Renal cortex interstitium (tissue), 11 donors: ENCODE results near the gene CSNK1D. TPM values are rescaled to one million over a fixed set of nuclear protein-coding genes. Genes with fewer than 3 reads are reported as not detected.
"Not testable (repeated sequence)": the region's sequence is repeated elsewhere in the genome, so short reads cannot be mapped to it uniquely, and the experiment has no call there.

ENCODE experiments used
- DNase-seq, 11 donors: peaks; one replicate each; pipeline ENCODE4 v3.0.0-alpha.2; 2013; ENCODE audit warnings: low read depth in 9 of 11, low spot score in 4 of 11; ENCODE audit errors: extremely low read depth in 1 of 11
- polyA plus RNA-seq, 3 donors: library from polyadenylated mRNA; unstranded; fragments of 120-200 nt; gene quantifications; one replicate each; pipeline ENCODE4 v1.2.1, GENCODE V29; 2013; ENCODE audit not compliant: insufficient read length in 3 of 3

The CSNK1D gene
- polyA plus RNA-seq, 3 donors: 116 to 137 (median 127) TPM

DNA sequence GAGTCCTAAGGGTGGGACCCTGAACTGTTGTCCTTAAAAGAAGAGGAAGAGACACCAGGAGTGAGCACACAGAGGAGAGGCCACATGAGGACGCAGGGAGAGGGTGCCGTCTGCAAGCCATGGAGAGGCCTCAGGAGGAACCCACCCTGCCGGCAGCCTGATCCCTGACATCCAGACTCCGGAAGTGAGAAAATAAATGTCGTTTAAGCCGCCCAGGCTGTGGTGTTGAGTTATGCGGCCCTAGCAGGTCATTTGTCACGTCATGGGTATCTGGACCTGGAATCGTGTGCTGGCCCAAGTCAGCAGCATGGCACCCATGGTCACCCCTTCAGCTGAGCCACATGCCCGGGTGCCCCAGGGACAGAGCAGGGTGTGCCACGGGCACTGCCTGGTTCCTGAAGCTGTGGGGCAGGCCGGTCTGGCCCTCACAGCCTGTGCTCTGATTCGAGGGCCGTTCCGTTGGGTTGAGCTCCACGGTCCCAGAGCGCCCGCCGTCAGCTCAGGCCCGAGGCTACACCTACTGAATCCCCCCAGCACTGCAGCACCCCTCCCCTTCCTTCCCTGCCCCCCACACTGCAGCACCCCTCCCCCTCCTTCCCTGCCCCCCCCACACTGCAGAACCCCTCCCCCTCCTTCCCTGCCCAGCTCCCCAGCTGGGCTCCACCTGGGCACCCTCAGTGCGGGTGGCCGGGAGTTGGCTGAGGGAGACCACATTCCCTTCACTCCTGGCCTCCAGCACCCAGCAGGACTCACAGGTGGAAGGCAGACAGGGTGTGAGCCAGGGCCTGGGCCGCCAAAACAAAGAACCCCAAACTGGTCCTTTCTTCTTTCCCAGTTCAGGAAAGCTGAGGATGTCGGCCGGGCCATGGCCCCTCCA, 58.2 kb downstream of the CSNK1D start:
- no peak for DNase-seq

DNA sequence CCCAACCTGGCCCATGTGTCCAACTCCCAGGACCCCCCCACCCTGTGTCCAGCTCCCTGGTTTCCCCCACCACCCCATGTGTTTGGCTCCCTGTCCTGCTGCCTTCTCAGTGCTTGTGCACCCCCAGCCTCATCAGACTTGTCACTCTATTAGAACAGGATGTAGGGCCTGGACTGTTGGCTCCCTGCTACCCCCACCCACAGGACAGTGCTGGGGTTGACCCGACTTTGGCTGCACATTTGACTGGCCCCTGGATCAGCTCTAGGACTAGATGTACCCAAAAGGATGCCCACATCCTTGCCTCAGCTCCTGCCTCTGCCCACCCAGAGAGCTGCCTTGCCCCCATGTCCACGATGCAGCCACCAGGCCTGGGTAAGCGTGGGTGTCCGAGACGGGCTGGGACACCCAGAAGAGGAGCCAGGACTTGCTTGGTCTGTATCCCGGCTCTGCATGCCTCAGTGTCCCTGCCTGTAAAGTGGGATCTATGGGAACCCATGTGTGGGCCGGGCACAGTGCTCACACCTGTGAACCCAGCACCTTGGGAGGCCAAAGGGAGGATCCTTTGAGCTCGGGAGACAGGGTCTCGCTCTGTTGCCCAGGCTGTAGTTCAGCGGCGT, 59.4 kb downstream of the CSNK1D start:
- no peak for DNase-seq

DNA sequence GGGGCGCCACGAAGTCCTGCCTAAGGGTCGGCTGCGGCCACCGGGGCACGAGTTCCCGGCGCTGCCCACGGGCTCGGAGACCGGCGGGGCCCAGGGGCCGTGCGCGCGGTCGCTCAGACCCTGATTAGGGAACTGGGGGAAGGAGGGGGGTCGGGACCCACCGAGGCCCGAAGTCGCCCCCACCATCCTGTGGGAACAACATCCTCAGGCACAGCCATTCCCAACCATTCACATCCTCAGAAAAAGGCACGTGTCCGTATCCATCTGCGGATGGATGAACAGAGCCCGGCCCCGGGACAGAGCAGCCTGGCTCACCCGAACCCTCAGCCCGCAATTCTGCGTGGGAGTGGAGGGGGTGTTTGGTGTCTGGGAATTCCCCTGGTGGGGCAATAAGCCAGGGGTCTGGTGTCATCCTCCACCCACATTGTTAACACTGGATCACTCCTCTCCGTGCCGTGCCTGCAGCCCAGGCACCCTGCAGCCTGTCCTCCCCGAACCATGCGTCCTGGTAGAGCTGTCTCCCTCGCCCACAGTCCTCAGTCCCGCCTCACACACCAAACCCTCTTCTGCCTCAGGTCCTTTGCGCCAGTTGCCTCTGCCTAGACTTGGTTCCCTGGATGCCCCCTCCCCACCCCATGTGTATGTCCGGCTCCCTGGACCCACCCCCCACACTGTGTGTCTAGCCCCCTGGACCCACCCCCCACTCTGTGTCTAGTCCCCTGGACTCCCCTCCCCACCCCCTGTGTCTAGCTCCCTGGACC, 60.1 kb downstream of the CSNK1D start:
- peak in 2 of 11 donors; percentile 51 to 54 for DNase-seq

DNA sequence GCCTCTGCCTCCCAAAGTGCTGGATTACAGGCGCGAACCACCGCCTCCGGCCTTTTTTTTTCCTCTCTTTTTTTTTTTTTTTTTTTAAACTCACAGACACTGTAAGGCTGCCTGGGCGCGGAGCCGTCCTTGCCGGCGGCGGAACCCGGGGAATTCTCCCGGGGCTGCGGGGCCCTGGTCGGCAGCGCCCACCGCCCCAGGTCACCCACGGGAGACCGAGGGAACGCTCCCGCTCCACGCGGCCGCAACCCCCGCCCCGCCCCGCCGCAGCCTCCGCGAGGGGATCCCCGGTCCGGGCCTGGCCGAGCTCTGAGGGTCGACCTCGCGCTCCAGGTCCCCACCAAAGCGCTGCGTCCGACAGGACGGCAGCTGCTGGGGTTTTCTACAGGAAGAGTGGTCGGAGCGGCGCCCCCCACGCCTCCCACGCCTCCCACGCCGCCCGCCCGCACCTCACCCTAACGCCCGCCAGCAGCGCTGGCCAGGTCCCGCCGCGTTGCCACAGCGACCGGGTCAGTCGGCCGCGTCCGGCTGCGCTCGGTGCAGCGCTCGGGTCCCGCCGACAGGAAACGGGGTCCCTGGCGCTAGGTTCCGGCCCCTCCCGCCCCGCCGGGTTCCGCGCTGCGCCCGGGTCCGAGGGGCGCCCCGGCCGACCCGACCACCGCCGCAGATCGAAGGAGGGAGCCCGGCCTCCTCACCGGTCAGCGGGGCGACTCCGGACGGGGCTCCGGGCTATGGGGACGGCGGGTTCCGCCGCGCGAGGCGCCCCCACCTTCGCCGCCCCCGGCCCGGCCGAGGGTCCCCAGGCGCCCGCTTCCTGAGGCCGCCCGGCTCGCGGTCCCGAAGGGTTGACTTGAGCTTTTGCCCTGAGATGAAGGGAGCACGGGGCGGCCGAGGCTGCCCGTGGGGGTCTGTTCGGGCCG, 60.9 kb downstream of the CSNK1D start, which contains the start of gene CCDC57:
Gene CCDC57 (minus strand): TSS at position 512 of the 920 bp plus-strand sequence. CDS start 10,898 bp downstream, outside the sequence.
- DNase-seq: peak in 5 of 11 donors; percentile 63 to 79 (median 75)

DNA sequence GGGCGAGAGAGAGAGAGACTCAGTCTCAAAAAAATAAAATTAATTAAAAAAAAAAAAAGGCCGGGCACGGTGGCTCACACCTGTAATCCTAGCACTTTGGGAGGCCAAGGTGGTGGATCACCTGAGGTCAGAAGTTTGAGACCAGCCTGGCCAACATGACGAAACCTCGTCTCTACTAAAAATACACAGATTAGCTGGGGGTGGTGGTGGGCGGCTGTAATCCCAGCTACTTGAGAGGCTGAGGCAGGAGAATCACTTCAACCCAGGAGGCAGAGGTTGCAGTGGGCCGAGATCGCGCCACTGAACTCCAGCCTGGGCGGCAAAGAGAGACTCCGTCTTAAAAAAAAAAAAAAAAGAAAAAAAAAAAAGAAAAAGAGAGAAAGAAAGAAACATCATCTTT, 62.8 kb downstream of the CSNK1D start:
- DNase-seq: not testable (repeated sequence)

DNA sequence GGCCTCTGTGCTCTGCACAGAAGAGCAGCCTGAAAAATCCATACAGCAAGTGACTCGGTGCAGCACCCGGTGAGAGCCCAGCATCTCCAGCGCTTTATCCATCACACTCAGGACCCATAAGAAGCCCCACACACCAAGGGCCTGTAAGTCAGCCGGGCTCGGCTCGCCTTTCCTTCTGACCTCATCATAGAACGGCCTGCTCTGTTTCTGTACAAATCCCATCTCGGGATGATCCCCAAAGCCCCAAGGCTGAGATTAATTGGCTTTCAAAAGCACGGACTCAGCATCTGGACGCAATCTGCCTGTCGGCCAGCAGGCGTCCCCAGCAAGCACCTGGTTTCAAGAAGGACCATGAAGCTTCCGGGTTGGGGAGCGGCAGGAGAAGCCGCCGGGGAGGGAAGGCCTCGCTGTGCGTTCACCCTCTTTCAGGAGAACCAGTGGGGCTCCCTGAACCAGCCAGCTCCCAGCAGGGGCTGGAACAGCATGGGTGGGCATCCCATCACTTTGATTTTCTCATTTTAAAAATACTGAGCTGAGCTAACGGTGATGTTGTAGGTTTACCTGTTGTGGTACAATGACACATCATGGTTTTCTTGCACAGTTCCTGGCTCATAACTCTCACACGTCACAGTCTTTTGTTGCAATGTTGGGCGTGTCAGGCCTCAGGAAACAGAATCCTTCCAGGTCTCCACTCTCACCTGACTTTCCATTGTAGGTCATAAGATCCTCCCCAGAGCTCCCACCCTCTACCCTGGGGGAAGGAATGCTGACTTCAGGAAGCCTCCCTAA, 67.6 kb downstream of the CSNK1D start:
- peak in 5 of 11 donors; percentile 44 to 59 (median 57) for DNase-seq

DNA sequence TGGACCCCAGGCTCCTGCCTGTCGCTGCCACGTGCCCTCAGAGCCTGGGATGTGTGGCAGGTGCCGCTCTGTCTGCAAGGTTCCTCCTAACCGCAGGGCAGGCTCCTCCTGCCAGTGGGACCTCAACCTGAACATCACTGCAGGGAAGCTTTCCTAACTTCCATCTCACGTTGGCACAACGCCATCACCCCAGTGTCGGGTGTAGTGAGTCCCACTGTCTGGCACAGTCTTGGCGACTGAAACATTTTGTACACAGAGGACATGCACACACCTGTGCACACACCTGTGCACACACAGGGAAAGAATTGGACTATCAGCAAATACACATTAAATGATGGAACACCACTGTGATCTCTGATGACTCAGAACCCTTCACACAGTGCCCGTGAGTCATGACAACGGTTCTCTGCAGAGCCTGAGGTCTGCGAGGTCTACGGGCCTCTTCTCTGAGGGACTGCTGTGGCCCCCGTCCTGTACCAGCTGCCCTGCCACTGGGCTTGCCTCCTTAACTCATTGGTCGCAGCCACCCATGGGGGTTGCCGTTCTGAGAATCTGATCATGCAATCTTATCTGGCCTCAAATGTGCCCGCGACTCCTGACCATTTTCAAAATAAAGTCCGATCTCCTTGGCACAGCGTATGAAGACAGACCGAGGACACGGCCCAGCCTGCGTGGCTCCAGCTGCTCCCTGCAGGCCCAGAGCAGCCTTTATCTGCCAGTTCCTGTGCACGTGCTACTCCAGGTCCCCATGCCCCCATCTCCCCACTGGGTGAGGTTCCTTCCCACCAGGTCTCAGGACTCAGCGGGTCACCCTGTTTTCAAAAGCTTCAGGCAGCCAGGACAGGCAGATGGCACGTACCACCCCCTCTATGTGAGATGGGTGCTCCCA, 68.4 kb downstream of the CSNK1D start:
- DNase-seq: no peak

DNA sequence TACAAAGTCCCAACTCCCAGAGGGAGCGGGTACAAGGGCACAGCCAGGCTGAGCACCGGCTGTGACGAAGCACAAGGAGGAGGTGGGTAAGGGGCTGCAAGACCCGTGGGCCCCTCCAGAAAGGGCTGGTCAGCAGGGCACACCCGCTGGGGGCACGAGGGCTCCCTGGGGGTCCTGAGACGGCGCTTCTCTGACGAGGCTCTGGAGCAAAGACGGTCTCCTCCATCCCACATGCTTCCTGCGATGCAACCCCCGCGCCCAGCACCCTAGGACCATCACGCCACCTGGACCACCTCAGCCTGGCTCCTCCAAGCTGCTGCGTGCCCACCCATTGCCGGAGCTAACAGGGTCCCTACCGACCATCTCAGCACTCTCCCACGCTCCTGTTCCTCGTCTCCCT, 69.6 kb downstream of the CSNK1D start:
- no peak for DNase-seq

DNA sequence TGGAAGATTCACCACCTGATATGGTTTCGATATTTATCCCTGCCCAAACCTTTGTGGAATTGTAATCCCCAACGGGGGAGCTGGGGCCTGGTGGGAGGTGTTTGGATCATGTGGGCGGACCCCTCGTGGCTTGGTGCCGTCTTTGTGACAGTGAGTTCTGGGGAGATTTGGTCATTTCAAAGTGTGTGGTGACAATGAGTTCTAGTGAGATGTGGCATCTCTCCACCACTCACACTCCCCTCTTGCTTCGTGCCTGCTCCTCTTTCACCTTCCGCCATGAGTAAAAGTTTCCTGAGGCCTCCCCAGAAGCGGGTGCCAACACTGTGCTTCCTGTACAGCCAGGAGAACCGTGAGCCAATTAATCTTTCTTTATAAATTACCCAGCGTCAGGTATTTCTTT, 70.5 kb downstream of the CSNK1D start:
- no peak for DNase-seq

DNA sequence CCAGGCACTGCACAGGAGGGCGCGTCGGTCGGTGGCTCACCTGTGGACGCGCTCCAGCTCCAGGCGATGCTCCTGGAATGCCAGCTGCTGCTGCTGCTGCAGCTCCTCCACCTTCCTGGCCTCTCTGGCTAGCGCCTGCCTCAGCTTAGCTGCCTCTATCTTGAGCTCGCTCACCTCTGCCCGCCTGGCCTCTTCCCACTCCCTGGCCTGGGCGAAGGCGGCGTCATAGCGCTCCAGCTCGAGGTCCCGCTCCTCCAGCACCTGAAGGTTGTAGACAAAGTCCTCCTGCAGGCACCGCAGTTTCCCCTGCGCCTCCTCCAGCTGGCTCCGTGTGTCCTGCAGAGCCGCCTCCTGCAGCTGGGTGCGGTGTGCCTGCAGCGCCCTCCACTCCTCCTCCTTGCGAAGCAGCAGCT, 72.0 kb downstream of the CSNK1D start:
- no peak for DNase-seq

DNA sequence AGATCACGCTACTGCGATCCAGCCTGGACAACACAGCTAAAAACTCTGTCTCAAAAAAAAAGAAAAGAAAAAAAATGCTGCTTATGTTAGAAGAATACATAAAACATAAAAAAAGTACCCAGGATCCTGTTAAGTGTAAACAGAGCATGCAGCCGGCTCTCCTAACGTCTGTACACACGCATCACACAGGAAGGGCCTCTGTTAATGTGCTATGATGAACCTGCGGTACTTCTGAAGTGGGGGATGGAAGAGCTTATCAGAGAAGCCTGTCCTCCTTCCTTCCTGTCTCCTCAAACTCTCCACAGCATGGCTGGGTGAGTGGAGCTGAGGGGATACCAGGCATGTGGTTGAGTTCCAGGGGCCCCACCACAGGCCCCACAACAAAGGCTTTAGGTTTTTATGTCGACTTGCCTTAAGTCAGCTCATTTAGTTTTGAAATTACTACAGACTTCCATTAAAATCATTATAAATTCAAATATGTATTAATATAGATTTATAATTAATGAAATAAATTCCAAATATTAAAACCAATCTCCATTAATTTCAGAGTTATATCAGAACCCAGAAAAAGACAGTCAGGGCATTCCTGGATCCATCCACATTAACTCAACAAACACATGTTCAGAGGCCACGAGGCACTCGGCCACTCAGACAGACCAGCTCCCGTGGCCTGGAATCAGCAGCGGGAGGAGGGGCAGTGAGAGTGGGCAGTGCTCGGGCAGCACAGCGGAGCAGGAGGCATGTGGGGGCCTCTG, 72.6 kb downstream of the CSNK1D start:
- no peak for DNase-seq

DNA sequence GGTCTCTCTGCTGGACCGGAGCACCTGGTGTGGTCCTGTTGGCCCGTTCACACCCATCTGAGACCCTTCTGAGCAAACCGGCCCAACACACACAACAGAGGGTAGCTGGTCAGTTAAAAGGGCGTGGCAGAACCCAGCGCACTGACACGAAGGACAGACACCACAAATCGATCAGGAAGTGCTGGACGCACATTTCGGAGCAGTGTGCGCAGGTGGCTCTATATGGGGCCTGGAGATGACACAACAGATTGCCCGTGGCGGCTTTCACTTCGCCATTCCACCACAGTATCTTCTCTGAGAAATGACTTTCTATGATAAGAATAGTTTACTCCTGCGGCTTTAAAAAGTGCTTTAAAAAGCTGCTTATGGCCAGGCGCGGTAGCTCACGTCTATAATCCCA, 73.4 kb downstream of the CSNK1D start:
- no peak for DNase-seq

DNA sequence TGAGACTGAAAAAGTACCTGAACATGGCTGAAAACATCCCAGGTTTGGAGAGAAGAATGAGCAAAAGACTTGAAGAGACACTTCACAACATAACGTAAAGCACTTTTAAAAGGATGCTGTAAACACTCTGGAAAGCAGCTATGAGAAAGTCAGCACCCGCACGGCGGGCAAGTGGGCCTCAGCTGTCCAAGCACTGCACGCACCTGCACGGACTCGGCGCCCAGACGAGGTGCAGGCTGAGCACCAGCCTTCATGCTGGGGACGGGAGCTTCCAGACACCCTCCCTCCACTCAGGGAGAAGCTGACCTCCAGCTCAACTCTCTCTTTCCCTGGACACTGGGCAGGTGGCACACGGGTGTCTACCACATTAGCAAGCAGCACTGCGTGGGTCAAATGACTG, 74.0 kb downstream of the CSNK1D start:
- DNase-seq: no peak

DNA sequence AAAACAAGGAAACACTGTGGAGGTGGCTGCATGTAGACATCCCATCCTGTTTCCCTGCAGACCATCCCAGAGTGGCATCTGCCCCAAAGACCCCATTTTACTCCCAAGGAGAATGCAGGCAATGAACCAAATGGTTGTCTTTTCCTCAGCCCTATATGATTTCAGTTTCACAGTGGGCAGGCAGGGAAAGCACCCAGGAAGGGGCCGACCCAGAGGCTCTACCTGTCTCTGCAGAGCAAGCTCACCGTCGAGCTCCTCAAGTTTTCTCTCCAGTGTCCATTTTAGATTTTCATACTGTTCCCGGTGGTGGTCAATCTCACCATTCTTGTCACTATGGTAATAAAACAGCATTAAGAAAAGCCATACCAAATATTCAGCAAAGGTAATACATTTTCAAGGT, 75.4 kb downstream of the CSNK1D start:
- no peak for DNase-seq

DNA sequence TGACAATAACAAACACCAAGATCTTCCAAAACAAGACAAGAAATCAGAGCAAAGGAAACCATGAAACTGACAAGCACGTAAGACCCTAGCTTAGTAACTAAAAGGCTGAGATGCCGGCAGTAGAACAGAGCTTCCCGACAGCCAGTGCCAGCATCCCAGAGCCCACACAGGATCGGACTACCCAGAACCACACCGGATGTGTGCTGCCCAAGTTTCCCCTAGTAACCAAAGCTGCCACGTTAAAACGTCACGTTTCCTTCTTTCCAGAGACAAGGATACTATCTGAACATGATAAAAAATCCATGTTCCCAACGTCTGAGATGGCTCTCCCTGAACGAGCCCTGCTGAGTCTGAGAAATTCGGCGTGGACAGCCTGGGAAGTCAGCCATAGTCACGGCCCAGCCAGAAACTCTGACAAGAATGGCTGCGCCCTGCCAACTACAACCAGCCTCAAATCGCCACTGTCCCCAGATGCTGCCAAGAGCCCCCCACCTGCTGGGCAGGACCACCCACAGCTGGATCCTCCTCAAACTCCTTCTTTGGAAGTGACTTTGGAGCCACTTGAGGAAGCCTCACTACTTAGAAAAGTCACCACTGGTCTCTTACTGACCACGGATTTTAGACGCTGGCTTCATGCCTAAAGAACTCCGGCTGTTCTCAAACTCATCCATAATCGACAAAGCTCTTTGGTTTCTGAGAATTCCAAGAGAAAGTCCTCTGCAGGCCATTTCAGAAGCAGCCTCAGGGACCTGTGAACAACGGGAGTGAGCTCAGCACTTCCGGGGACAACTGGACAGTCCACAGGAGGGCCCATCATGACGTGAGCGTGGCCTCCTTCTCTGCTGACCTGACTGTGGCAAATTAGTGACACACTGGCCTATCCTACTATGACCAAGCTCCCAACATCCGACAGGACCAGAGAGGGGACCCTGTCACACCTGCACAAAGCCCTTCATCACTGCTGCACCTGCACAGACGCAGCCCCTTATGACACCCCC, 77.5 kb downstream of the CSNK1D start:
- DNase-seq: no peak
